DOHH2 (cell line): Measurements from ENCODE around the gene CLK1.

Source experiments
- EZH2phosphoT487 ChIP-seq: fragments of 200-600 bp; sonication (generic); IDR thresholded peaks from 2 replicates; pipeline ENCODE4 v1.6.1; 2017; ENCODE audit warnings: borderline replicate concordance, mild to moderate bottlenecking, antibody characterized with exemption, low read length, moderate library complexity, mixed read lengths
- TF ChIP-seq, protein P1 (sequence below): fragments of 200-600 bp; sonication (generic); IDR thresholded peaks from one replicate; pipeline ENCODE4 v1.5.1; 2014; ENCODE audit warnings: antibody characterized with exemption, mild to moderate bottlenecking, low read depth, low read length; ENCODE audit not compliant: poor library complexity, severe bottlenecking

DNA sequence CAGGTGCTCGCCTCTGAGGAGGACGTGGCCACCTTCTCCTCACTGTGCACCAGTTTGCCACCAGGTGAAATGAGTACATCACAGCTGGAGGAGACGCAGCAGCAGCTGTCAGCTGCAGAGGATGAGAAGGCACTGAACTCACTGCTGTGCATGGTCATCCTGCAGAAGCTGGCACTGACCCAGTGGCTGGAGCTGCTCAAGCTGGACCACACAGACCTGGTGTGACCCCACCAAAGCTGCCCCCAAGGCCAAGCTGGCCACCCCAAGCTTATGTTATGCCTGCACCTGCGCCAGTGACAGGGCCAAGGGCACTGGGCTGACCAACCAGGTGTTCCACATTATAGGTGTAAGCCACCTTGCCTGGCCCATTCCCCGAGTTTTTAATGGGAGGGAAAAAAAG, 19.3 kb downstream of the CLK1 start:
- TF ChIP-seq, protein P1, sequence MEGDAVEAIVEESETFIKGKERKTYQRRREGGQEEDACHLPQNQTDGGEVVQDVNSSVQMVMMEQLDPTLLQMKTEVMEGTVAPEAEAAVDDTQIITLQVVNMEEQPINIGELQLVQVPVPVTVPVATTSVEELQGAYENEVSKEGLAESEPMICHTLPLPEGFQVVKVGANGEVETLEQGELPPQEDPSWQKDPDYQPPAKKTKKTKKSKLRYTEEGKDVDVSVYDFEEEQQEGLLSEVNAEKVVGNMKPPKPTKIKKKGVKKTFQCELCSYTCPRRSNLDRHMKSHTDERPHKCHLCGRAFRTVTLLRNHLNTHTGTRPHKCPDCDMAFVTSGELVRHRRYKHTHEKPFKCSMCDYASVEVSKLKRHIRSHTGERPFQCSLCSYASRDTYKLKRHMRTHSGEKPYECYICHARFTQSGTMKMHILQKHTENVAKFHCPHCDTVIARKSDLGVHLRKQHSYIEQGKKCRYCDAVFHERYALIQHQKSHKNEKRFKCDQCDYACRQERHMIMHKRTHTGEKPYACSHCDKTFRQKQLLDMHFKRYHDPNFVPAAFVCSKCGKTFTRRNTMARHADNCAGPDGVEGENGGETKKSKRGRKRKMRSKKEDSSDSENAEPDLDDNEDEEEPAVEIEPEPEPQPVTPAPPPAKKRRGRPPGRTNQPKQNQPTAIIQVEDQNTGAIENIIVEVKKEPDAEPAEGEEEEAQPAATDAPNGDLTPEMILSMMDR: no peak
- no peak for TF ChIP-seq EZH2phosphoT487
